Thyroid gland (tissue), 4 donors: ENCODE measurements around the gene BRINP3.

Source experiments
- CTCF ChIP-seq, 6 experiments: fragments of 200-600 bp in 3 of 6; fragments of 450-650 bp in 3 of 6; sonication (generic) in 3 of 6; IDR thresholded peaks; one replicate each; pipeline ENCODE4 v1.5.1; 2016 to 2019; ENCODE audit warnings: antibody characterized with exemption in 6 of 6, mild to moderate bottlenecking in 2 of 6, inconsistent platforms in 1 of 6, moderate library complexity in 1 of 6
- POLR2A ChIP-seq, 2 donors: fragments of 450-650 bp; IDR thresholded peaks; one replicate each; pipeline ENCODE4 v1.6.1; 2017; ENCODE audit warnings: antibody characterized with exemption in 2 of 2, mild to moderate bottlenecking in 2 of 2, moderate library complexity in 1 of 2

- no peak for TF ChIP-seq CTCF (IDR thresholded peaks at IDR 0.05)
- no peak for TF ChIP-seq POLR2A (IDR thresholded peaks at IDR 0.05)
Observed at GRCh38 chr1:190323530-190323929, 154.1 kb downstream of the BRINP3 start.
